Ureter (tissue), 1 donor: ENCODE data around the gene SPATA32. TPM values are rescaled to one million over a fixed set of nuclear protein-coding genes. Genes with fewer than 3 reads are reported as not detected.
"Not testable (repeated sequence)": the region's sequence is repeated elsewhere in the genome, so short reads cannot be mapped to it uniquely, and the experiment has no call there.

ENCODE experiments used
- DNase-seq: peaks from one replicate; pipeline ENCODE4 v3.0.0-alpha.2; 2020; ENCODE audit warnings: low spot score
- total RNA-seq: library from RNA; stranded (reverse); gene quantifications from one replicate; pipeline ENCODE4 v1.2.4, GENCODE V29; 2023
- donor health status: DM: yes; HTN: yes; CAD: no.

Gene SPATA32
- total RNA-seq, 1 donor from 2014 or later: not detected

- DNase-seq: no peak
These were observed 9.7 kb upstream of the SPATA32 start for GRCh38 chr17:45271603-45272002.

GRCh38 chr17:45270828-45271418, 9.0 kb upstream of the SPATA32 start:
- no peak for DNase-seq

DNA sequence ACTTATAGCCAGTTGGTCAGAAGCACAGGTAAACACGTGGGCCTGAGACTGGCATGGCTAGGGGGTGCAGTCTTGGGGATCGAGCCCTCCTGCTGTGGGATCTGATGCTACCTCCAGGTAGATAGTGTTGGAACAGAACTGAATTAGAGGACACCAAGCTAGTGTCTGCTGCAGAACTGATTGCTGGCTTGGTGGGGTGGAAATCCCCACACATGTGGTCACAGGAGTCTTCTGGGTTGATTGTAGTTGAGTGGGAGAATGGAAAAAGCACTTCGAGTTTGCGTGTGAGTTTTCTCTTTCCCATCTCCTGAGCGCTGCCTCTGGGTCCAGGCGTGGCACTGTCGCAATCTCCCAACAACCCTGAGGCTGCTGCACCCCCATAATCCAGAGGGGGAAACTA, 8.0 kb upstream of the SPATA32 start:
- DNase-seq: no peak

DNA sequence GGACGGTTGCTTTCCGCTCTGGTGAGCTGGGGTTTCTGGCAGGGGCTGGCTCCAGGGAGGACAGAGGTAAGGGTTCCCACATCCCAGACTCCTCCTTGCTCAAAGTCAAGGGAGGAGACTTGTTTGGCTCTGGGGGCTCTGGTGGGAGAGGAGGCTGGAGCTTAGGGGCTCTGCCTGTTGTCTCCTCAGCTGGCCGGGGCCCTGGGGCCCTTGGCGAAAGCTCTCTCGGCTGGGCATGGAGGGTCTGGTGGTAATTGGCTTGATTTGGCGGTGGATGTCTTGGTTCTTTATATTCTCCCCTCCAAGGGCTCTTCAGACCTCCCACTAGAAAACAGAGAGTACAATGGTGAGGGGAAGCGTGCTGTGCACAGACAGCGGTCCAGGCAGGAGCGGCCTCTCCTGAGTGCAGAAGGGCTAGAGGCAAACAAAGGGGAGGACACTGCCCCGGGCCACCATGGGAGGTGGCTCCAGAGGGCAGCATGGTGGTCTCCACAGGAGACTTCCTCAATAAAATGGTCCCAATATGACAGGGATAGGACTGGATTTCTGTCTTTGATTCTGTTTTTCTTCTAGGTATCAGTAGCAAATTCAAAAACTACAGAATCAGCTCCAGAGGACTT, 5.7 kb upstream of the SPATA32 start:
- no peak for DNase-seq

DNA sequence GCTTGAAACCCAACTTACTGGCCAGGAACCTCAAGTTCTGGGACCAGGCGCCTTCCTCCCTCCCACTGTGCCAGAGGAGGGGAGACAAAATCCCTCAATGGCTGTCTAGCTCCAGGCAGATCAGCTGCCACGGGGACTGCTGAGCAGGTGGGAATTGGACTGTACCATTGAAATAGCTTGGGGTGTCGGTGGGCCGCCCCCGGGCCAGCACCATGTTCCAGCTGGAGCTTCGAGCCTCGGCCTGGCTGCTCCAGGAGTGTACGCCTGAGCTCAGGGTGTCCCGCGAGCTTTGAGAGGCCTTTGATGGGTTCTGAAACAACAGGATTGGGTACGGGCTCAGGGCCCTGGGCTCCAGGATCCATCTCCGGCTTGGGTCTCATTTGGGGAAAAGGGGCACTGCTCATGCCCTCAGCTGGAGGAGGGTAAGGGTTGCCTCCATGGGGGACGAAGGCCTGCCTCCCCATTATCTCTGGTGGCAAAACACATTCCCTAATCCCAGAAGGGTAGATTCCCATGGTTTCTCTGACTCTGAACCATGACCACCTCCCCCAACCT, 4.6 kb upstream of the SPATA32 start:
- DNase-seq: no peak

GRCh38 chr17:45265821-45266220, 3.9 kb upstream of the SPATA32 start:
- DNase-seq: no peak

DNA sequence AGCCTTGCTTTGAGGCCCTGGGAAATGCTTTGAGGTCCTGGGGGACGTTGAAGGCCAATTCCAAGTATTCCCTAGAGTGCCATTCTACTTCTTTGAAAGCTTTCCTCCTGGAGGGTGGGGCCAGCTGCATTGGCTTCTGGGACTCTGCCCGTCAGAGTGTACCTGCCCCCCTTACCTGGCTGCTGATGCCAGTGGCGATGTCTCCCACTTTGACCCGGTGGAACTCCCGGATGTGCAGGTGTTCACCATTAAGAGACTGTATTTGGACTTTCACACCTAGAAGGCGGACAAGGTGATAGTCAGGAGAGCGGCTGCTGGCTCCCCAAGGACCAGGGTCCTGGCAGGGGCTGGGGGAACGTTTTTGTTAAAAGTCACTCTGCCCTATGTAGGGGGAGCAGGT, 3.1 kb upstream of the SPATA32 start:
- no peak for DNase-seq

DNA sequence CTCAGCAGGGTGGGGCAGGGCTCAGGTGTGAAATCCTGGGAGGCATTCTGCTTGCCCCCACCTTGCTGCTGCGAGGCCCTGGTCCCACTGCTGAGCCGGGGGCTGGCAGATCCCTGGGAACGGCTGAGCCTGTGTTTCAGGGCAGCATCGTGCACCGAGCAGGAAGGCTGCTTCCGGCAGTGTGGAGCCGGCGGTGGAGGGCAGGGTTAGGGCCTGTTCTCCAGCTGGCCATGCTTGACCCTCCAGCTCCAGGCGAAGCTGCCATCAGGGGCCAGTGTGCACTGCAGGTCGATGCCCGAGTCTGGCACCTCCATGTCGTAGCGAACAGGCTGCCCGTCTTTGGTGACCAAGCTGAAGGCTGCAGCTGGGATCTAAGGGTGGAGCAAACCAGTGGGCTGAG, 2.5 kb upstream of the SPATA32 start:
- no peak for DNase-seq

- DNase-seq: no peak
These were observed 1.6 kb upstream of the SPATA32 start for GRCh38 chr17:45263477-45263860.

- DNase-seq: no peak
These were observed 902 bp upstream of the SPATA32 start for GRCh38 chr17:45262516-45263476.

DNA sequence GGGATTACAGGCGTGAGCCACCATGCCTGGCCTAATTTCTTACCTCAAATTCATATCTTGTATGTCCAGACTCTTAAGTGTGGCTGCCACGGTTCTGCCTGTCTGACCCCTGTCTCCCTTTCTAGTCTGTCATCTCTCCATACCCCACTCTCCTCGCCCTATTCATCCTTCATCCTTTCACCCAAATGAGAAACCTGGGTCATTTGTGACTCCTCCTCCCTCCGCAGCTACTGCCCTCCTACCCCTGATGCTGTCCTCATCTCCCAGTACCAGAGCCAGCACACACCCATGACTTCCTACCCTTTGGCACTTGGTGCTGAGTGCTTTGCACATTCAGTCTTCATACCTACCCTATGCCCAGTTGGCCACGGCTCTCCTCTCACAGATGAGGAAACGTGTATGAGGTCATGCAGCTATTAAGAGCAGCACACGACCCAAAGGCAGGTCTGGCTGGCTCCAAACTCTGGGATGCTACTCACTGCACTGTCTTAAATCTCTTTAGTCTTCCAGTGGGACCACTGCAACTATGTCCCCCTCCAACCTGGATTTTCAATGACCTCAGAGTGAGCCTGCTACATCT, 1.6 kb downstream of the SPATA32 start:
- no peak for DNase-seq

GRCh38 chr17:45258981-45259380, 2.9 kb downstream of the SPATA32 start:
- DNase-seq: no peak

- DNase-seq: no peak
These were observed 4.8 kb downstream of the SPATA32 start for GRCh38 chr17:45257115-45257514.

DNA sequence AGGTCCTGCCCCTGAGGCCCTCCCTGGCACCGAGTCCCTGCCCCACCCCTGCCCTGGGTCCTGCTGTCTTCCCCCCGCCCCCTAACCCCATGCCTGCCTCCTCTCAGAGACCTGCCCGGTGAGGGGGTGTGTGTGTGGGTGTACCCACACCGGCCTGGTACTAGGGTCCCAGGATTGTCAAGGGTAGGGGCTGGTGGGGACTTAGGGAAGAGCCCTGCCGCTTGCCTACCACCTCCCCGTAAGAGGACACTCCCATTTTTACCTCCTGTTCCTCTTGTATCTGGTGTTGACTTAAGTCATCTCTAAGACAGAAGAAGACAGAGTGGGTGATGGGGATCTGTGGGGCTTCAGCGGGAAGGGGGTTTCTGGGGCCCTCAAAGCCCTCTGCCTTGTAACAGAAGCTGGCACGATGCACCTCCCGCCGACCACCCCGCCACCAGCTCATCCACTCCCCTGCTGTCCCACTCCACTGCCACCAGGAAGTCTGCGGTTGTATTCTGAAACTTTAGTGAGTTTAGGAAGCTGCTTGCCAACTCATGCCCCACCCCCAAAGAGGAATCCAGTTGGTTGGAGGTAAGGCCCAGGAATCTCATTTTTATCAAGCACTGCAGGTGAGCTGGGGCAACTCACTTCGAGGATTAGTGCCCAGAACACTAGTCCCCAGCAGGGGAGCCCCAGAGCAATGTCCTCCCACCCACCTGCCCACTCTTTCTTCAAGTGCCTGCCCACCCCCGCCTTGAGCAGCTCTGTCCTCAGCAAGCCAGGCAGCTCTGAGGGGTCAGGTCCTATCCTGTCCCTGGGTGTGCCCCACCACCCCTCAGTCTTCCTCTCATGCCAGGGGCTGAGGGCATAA, 5.6 kb downstream of the SPATA32 start:
- no peak for DNase-seq

GRCh38 chr17:45255358-45255757, 6.5 kb downstream of the SPATA32 start:
- no peak for DNase-seq

DNA sequence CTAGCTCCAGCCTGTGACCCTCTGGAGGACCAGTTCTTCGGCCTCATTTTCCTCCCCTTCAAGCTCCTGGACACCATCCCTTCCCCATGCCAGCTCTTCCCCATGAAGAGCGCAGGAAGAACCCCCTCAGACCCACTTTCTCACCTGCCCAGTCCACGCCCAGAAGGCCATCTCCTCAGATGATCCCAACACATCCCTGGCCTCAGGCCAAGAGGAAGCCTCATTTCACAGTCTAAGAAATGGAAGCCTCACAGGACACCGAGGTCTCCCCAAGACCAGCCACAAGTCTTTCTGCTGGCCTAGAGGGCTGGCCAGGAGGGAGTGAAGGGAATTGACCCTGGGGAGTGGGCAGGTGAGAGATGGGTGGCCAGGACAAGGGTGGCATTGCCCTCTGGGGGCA, 8.0 kb downstream of the SPATA32 start:
- no peak for DNase-seq

GRCh38 chr17:45253237-45253636, 8.7 kb downstream of the SPATA32 start:
- not testable (repeated sequence) for DNase-seq

- DNase-seq: no peak
These were observed 10.0 kb downstream of the SPATA32 start for GRCh38 chr17:45251931-45252330.

GRCh38 chr17:45248132-45248957, 13.5 kb downstream of the SPATA32 start:
- DNase-seq: no peak

- DNase-seq: peak; percentile 96
These were observed 14.3 kb downstream of the SPATA32 start for GRCh38 chr17:45247429-45248131.
